Smooth muscle cell (in vitro differentiated cells): ENCODE data around the gene ABCG1. TPM values are rescaled to one million over a fixed set of nuclear protein-coding genes. Genes with fewer than 3 reads are reported as not detected.

Experiments used
- DNase-seq: peaks from one replicate; lab custom pipeline; 2025; ENCODE audit not compliant: unreplicated experiment; lab: John Stamatoyannopoulos, UW
- H2AFZ ChIP-seq: fragments of 200-600 bp; sonication (generic); 2 replicates; pipeline ENCODE4 v1.6.0; 2016; ENCODE audit warnings: antibody characterized with exemption, low read depth, mild to moderate bottlenecking
- H3F3A ChIP-seq: fragments of 200-600 bp; sonication (generic); 2 replicates; pipeline ENCODE4 v1.6.0; 2017; ENCODE audit warnings: antibody characterized with exemption, low read depth
- H3K27ac ChIP-seq: fragments of 200-600 bp; sonication (generic); 2 replicates; pipeline ENCODE4 v1.5.1; 2016; ENCODE audit warnings: low read depth, mild to moderate bottlenecking
- H3K27me3 ChIP-seq: fragments of 200-600 bp; sonication (generic); 2 replicates; pipeline ENCODE4 v1.6.1; 2016; ENCODE audit warnings: low read depth, mild to moderate bottlenecking
- H3K36me3 ChIP-seq: fragments of 200-600 bp; sonication (generic); 2 replicates; pipeline ENCODE4 v1.5.1; 2016; ENCODE audit warnings: low read depth
- H3K4me1 ChIP-seq: fragments of 200-600 bp; sonication (generic); 2 replicates; pipeline ENCODE4 v1.5.1; 2016; ENCODE audit warnings: low read depth
- H3K4me2 ChIP-seq: fragments of 200-600 bp; sonication (generic); 2 replicates; pipeline ENCODE4 v1.6.0; 2016; ENCODE audit warnings: mild to moderate bottlenecking
- H3K4me3 ChIP-seq: fragments of 200-600 bp; sonication (generic); 2 replicates; pipeline ENCODE4 v1.5.1; 2016; ENCODE audit warnings: mild to moderate bottlenecking
- H3K79me2 ChIP-seq: fragments of 200-600 bp; sonication (generic); 2 replicates; pipeline ENCODE4 v1.6.0; 2016; ENCODE audit warnings: low read depth, mild to moderate bottlenecking
- H3K9ac ChIP-seq: fragments of 200-600 bp; sonication (generic); 2 replicates; pipeline ENCODE4 v1.6.0; 2016; ENCODE audit warnings: low read depth
- H3K9me3 ChIP-seq: fragments of 200-600 bp; sonication (generic); replicated peaks from 2 replicates; pipeline ENCODE4 v1.5.1; 2016; ENCODE audit warnings: low read depth
- H4K20me1 ChIP-seq: fragments of 200-600 bp; sonication (generic); 2 replicates; pipeline ENCODE4 v1.6.0; 2016; ENCODE audit warnings: low read depth
- CTCF ChIP-seq: fragments of 200-600 bp; sonication (generic); IDR thresholded peaks from 2 replicates; pipeline ENCODE4 v1.5.1; 2017; ENCODE audit warnings: borderline replicate concordance, mild to moderate bottlenecking, antibody characterized with exemption; ENCODE audit not compliant: insufficient read depth, poor library complexity, severe bottlenecking
- WGBS: methylation state at CpG from one replicate; pipeline ENCODE4 v1.1.7; 2016; ENCODE audit warnings: low lambda C conversion rate; 5-methylcytosine and 5-hydroxymethylcytosine counted together
- polyA plus RNA-seq: library from polyadenylated mRNA; unstranded; fragments of >200 nt; fragmentation: Nextera tagmentation; extraction: Ambion mirVana; gene quantifications from 2 replicates; pipeline ENCODE4 v1.2.1, GENCODE V29; 2016
- total RNA-seq: library from RNA; depleted of rRNA; stranded (reverse); fragments of >200 nt; gene quantifications from 2 replicates; pipeline ENCODE4 v1.2.3, GENCODE V29; 2014

ABCG1 gene
- total and polyA plus RNA-seq, 2 experiments from 2014 or later: 0.55 to 2.9 TPM

- H3K79me2 ChIP-seq: no peaks in the 10 kb centered on the region
- no peaks in the 10 kb centered on the region for H3F3A ChIP-seq
- no peak overlapping the region for H3K27ac ChIP-seq
- 97% methylated on average over 18 of the region's 18 CpGs for WGBS
- H3K9ac ChIP-seq: no peak overlapping the region
- H3K4me1 ChIP-seq: no peaks in the 10 kb centered on the region
- DNase-seq: no peak
- no peaks in the 10 kb centered on the region for H3K9me3 ChIP-seq
- no peaks in the 10 kb centered on the region for H3K27me3 ChIP-seq
- TF ChIP-seq CTCF: no peak
- no peak overlapping the region for H3K4me3 ChIP-seq
- no peaks in the 10 kb centered on the region for H3K36me3 ChIP-seq
- no peaks in the 10 kb centered on the region for H4K20me1 ChIP-seq
- H2AFZ ChIP-seq: no peak overlapping the region
- H3K4me2 ChIP-seq: no peak overlapping the region
Measured at GRCh38 chr21:42282021-42282420, 63.1 kb downstream of the ABCG1 start.

DNA sequence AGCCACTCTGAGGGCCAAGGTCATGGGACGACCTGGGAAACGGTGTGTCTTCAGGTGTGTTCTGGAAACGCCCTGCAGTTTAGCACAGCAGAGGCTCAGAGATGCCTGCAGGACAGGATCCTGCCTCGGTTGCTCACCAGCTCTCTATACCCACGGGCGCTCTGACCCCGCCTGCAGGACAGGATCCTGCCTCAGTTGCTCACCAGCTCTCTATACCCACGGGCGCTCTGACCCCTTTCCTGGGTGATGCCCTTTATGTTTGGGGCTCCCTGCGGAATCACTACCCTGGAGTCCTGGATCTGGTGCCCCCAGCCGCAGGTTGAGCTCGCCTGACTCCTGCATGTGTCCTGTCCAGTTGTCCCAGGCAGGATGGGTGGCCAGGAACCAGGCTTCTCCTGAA is 63.8 kb downstream of the ABCG1 start:
- Histone ChIP-seq H3K36me3 (no peaks in the 10 kb centered on the region), H3K4me1 (no peaks in the 10 kb centered on the region), H3K9me3 (no peaks in the 10 kb centered on the region), H3F3A (no peaks in the 10 kb centered on the region), H2AFZ (no peak overlapping the region), H3K79me2 (no peaks in the 10 kb centered on the region), H3K4me2 (no peak overlapping the region), H3K27ac (no peak overlapping the region), H3K4me3 (no peak overlapping the region), H3K9ac (no peak overlapping the region), H4K20me1 (no peaks in the 10 kb centered on the region), H3K27me3 (no peaks in the 10 kb centered on the region)
- WGBS: 92% methylated on average over 12 of the region's 12 CpGs
- TF ChIP-seq CTCF: no peak
- no peak for DNase-seq

DNA sequence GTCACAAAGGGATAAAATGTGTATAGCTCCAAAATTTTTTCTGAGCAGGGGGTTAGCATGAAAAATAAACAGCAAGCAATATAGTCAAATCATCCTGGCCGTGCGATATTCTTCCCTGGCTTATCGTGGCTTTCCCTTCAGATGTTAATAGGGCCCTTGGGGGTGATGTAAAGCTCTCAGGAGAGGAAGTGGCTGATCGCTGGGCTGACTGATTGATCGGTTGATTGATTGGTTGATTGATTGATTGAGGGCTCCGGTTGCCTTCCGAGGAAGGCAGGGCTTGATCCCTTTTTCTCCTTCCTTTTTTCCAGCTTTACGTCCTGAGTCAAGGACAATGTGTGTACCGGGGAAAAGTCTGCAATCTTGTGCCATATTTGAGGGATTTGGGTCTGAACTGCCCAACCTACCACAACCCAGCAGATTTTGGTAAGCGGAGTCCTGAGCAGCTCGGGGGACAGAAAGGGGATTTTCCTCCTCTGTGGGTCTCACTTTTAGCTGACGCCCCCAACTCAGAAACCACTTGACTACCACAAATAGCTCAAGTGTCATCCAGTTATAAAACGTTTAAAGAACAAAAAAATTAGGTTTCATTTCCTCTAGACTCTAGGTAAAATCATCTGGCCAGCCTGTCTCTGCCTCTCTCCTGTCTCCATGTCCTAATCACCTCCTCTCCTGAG is 66.8 kb downstream of the ABCG1 start:
- Histone ChIP-seq H4K20me1 (no peaks in the 10 kb centered on the region), H3K4me1 (no peaks in the 10 kb centered on the region), H3K79me2 (no peaks in the 10 kb centered on the region), H3K27me3 (no peaks in the 10 kb centered on the region), H3K27ac (no peak overlapping the region), H3K9me3 (no peaks in the 10 kb centered on the region), H3F3A (no peaks in the 10 kb centered on the region), H3K36me3 (no peaks in the 10 kb centered on the region), H3K4me2 (no peak overlapping the region), H3K4me3 (no peak overlapping the region), H2AFZ (no peak overlapping the region), H3K9ac (no peak overlapping the region)
- no peak for DNase-seq
- no peak for TF ChIP-seq CTCF
- 91% methylated on average over 13 of the region's 13 CpGs for WGBS

DNA sequence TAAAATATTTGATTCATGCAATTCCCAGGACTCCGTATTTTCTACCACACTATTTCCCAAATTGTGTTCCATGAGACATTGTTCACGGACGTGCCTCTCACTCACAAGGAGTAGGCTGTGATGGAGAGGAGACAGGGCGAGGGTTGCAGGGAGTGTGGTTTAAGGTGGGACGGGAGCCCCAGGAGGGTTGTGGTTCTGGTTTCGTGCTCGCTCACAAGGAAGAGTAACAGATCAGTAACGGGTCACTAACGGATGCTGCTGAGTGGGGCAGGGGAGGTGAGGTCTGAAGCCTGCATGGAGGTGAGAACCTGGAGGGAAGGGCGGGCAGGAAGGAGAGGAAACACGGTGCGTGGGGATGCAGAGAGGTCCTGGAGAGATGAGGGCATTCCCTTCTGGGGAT is 67.5 kb downstream of the ABCG1 start:
- no peak overlapping the region for H3K4me3 ChIP-seq
- no peak overlapping the region for H2AFZ ChIP-seq
- H3K36me3 ChIP-seq: no peaks in the 10 kb centered on the region
- H3K4me1 ChIP-seq: no peaks in the 10 kb centered on the region
- no peaks in the 10 kb centered on the region for H3K79me2 ChIP-seq
- no peak overlapping the region for H3K9ac ChIP-seq
- no peaks in the 10 kb centered on the region for H3K27me3 ChIP-seq
- H3K9me3 ChIP-seq: no peaks in the 10 kb centered on the region
- no peak for TF ChIP-seq CTCF
- no peaks in the 10 kb centered on the region for H4K20me1 ChIP-seq
- H3F3A ChIP-seq: no peaks in the 10 kb centered on the region
- no peak overlapping the region for H3K27ac ChIP-seq
- no peak for DNase-seq
- H3K4me2 ChIP-seq: no peak overlapping the region
- WGBS: 89% methylated on average over 12 of the region's 12 CpGs
